ENCODE measurements around the gene THRAP3. TPM values are rescaled to one million over a fixed set of nuclear protein-coding genes. Genes with fewer than 3 reads are reported as not detected.

Gene THRAP3
- total RNA-seq, 1 donor from 2014 or later: 82.4 TPM

- Histone ChIP-seq H3K27me3 (ENCODE audit: control insufficient read depth, insufficient read depth, low read length) (no peaks in the 10 kb centered on the region), H3K4me3 (ENCODE audit: low read depth, low read length) (peak overlapping the region; percentile 62), H3K36me3 (ENCODE audit: control insufficient read depth, insufficient read depth, low read length) (peaks cover 13% of the 10 kb centered on the region)
- DNase-seq (ENCODE audit: low read depth): no peak
- no peak for FAIRE-seq
- no peak for TF ChIP-seq CTCF (IDR thresholded peaks at IDR 0.05; ENCODE audit: insufficient read depth, low read length, severe bottlenecking)
Measured at GRCh38 chr1:36307601-36308330, 83.5 kb downstream of the THRAP3 start.

DNA sequence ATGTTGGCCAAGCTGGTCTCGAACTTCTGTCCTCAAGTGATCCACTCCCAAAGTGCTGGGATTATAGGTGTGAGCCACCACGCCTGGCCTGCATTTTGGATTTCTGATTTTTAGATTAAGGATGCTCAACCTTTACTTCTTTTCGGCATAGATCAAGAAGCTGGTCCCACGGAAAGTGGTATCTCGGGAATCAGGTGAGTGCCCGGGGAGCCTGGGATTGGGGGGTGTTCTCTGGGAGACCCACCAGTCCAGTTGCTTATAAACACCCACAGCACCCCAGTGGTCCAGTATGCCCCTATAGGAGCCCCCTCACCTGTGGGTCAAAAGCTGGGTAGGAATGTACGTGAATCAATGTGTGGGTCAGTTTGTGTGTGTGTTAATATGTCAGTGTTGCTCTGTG lies 85.2 kb downstream of the THRAP3 start:
- TF ChIP-seq CTCF (IDR thresholded peaks at IDR 0.05; ENCODE audit: insufficient read depth, low read length, severe bottlenecking): no peak
- DNase-seq (ENCODE audit: low read depth): no peak
- Histone ChIP-seq H3K4me3 (ENCODE audit: low read depth, low read length) (no peak overlapping the region), H3K27me3 (ENCODE audit: control insufficient read depth, insufficient read depth, low read length) (no peaks in the 10 kb centered on the region), H3K36me3 (ENCODE audit: control insufficient read depth, insufficient read depth, low read length) (peaks cover 9% of the 10 kb centered on the region)
- FAIRE-seq: no peak

- H3K27me3 ChIP-seq (ENCODE audit: control insufficient read depth, insufficient read depth, low read length): no peaks in the 10 kb centered on the region
- FAIRE-seq (no peak), DNase-seq (ENCODE audit: low read depth) (no peak)
- no peak for TF ChIP-seq CTCF (IDR thresholded peaks at IDR 0.05; ENCODE audit: insufficient read depth, low read length, severe bottlenecking)
- H3K36me3 ChIP-seq (ENCODE audit: control insufficient read depth, insufficient read depth, low read length): peaks cover 6% of the 10 kb centered on the region
- no peak overlapping the region for H3K4me3 ChIP-seq (ENCODE audit: low read depth, low read length)
Measured at GRCh38 chr1:36320291-36320761, 96.1 kb downstream of the THRAP3 start.

DNA sequence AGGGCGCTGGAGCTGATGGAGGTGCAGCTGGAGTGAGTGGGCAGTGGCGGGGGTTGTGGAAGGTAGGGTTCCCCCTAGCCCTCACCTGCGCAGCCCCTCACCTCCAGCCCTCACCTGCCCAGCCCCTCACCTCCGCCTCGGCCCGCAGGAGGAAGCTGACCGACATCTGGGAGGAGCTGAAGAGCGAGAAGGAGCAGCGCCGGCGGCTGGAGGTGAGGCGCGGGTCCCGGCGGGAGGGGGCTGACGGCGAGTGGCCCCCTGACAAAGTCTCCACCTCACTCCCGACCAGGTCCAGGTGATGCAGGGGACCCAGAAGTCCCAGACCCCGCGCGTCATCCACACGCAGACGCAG lies 96.5 kb downstream of the THRAP3 start:
- FAIRE-seq: no peak
- H3K27me3 ChIP-seq (ENCODE audit: control insufficient read depth, insufficient read depth, low read length): no peaks in the 10 kb centered on the region
- H3K4me3 ChIP-seq (ENCODE audit: low read depth, low read length): no peak overlapping the region
- no peak for TF ChIP-seq CTCF (IDR thresholded peaks at IDR 0.05; ENCODE audit: insufficient read depth, low read length, severe bottlenecking)
- peaks cover 5% of the 10 kb centered on the region for H3K36me3 ChIP-seq (ENCODE audit: control insufficient read depth, insufficient read depth, low read length)
- DNase-seq (ENCODE audit: low read depth): no peak

DNA sequence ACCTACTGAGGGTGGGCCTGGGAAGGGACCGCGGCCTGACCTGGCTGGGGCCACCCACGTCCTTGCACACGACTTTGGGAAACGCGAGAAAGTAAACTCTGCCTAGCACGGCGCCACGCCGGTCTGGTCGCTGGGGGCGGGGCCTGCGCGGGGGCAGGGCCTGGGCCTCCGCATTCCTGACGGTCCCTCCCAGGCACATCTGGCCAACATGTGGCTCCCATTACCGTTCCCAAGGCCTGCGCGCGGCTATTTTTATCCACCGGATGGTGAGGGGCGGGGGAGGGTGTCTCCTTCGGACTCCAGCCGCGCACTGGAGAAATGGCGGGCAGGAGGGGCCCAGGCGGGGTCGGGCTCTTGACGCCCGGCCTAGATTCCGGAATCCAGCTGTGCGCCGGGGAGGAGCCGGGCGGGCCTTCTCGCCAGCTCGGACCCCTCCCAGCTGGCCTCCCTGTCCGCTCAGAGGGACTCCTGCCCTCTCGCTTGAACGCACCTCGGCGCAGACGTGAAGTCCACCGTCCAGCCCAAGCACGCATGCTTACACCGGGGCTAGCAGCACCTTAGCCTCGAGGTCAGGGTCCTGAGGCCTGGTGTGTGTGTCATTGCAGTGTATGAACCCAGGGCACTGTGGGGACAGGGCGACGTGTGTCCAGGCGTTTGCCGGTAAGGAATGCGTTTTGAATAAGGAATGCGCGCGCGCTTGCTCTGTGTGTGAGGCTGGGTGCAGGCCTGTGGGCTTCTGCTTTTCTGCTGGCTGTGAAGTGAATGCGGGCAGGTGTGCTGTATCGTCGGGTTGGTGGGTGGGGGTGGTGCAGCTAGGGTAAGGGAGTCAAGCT lies 97.1 kb downstream of the THRAP3 start:
- no peak for TF ChIP-seq CTCF (IDR thresholded peaks at IDR 0.05; ENCODE audit: insufficient read depth, low read length, severe bottlenecking)
- Histone ChIP-seq H3K36me3 (ENCODE audit: control insufficient read depth, insufficient read depth, low read length) (peaks cover 5% of the 10 kb centered on the region), H3K27me3 (ENCODE audit: control insufficient read depth, insufficient read depth, low read length) (no peaks in the 10 kb centered on the region), H3K4me3 (ENCODE audit: low read depth, low read length) (no peak overlapping the region)
- DNase-seq (ENCODE audit: low read depth) (no peak), FAIRE-seq (no peak)

Data from bronchial epithelial cell (primary cell).